ENCODE data around the gene EYS.

EYS gene

DNA sequence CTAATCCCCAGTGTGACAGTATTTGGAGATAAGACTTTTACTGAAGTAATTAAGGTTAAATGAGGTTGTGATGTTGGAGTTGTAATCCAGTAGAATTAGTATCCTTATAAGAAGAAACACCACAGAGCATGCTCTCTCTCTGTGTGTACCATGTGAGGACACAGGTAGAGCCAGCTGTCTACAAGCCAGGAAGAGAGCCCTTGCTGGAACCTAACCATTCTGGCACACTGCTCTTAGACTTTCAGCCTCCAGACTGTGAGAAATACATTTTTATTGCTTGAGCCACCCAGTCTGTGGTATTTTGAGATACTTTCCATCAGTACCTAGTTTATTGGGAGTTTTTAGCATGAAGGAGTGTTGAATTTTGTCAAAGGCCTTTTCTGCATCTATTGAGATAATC is 1961.2 kb downstream of the EYS start:
- Histone ChIP-seq H3K4me1 (ENCODE audit: control insufficient read depth, low read length) (no peaks in the 10 kb centered on the region), H3K27ac (ENCODE audit: low read depth, low read length) (no peak overlapping the region), H3F3A (ENCODE audit: control insufficient read depth, insufficient read depth) (no peaks in the 10 kb centered on the region), H3K27me3 (ENCODE audit: control insufficient read depth, low read length) (no peaks in the 10 kb centered on the region), H3K79me2 (ENCODE audit: control insufficient read depth, low read length) (no peaks in the 10 kb centered on the region), H4K20me1 (ENCODE audit: control insufficient read depth, insufficient read depth, low read depth, low read length) (no peaks in the 10 kb centered on the region), H3K36me3 (ENCODE audit: control insufficient read depth, low read length) (no peaks in the 10 kb centered on the region), H3K9me3 (ENCODE audit: control insufficient read depth, insufficient read depth, low read length) (0 out of 2 replicates have a peak, but pooled peaks cover under 1% of the 10 kb centered on the region), H3K4me3 (ENCODE audit: low read length) (no peak overlapping the region), H3K9me2 (replicated peaks; ENCODE audit: control insufficient read depth, low read length) (no peaks in the 10 kb centered on the region), H3K4me2 (ENCODE audit: low read length) (no peak overlapping the region)
- TF ChIP-seq, protein P1, sequence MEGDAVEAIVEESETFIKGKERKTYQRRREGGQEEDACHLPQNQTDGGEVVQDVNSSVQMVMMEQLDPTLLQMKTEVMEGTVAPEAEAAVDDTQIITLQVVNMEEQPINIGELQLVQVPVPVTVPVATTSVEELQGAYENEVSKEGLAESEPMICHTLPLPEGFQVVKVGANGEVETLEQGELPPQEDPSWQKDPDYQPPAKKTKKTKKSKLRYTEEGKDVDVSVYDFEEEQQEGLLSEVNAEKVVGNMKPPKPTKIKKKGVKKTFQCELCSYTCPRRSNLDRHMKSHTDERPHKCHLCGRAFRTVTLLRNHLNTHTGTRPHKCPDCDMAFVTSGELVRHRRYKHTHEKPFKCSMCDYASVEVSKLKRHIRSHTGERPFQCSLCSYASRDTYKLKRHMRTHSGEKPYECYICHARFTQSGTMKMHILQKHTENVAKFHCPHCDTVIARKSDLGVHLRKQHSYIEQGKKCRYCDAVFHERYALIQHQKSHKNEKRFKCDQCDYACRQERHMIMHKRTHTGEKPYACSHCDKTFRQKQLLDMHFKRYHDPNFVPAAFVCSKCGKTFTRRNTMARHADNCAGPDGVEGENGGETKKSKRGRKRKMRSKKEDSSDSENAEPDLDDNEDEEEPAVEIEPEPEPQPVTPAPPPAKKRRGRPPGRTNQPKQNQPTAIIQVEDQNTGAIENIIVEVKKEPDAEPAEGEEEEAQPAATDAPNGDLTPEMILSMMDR (IDR thresholded peaks at IDR 0.05; ENCODE audit: low read depth, low read length, poor library complexity, severe bottlenecking) = no peak
- no peak for TF ChIP-seq EZH2phosphoT487 (IDR thresholded peaks at IDR 0.05; ENCODE audit: borderline replicate concordance, low read length)

DNA sequence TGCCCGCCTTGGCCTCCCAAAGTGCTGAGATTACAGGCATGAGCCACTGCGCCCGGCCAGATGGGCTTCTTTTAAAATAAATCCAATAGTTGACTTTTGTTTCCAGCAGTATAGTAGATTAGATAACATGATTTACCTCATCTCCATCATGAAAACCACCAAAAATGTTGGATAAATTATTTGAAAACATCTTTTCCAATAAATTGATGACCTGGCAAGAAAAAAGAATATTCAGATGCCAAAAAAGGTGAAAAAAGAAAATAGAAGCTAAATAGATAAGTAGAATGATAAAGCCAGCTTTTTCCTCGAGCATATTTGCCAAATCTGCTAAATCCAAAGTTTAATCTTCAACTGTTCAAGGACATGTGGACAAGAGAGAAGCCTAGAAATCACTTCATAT is 1962.2 kb downstream of the EYS start:
- no peaks in the 10 kb centered on the region for H3K27me3 ChIP-seq (ENCODE audit: control insufficient read depth, low read length)
- no peaks in the 10 kb centered on the region for H3K79me2 ChIP-seq (ENCODE audit: control insufficient read depth, low read length)
- no peaks in the 10 kb centered on the region for H4K20me1 ChIP-seq (ENCODE audit: control insufficient read depth, insufficient read depth, low read depth, low read length)
- H3K9me3 ChIP-seq (ENCODE audit: control insufficient read depth, insufficient read depth, low read length) = peaks cover 9% of the 10 kb centered on the region; the same call in 1 of the 2 replicates
- H3K4me1 ChIP-seq (ENCODE audit: control insufficient read depth, low read length) = no peaks in the 10 kb centered on the region
- no peaks in the 10 kb centered on the region for H3F3A ChIP-seq (ENCODE audit: control insufficient read depth, insufficient read depth)
- no peak overlapping the region for H3K27ac ChIP-seq (ENCODE audit: low read depth, low read length)
- no peak overlapping the region for H3K4me2 ChIP-seq (ENCODE audit: low read length)
- H3K9me2 ChIP-seq (replicated peaks; ENCODE audit: control insufficient read depth, low read length) = no peaks in the 10 kb centered on the region
- H3K4me3 ChIP-seq (ENCODE audit: low read length) = no peak overlapping the region
- H3K36me3 ChIP-seq (ENCODE audit: control insufficient read depth, low read length) = no peaks in the 10 kb centered on the region
- no peak for TF ChIP-seq EZH2phosphoT487 (IDR thresholded peaks at IDR 0.05; ENCODE audit: borderline replicate concordance, low read length)
- TF ChIP-seq, protein P1 (IDR thresholded peaks at IDR 0.05; ENCODE audit: low read depth, low read length, poor library complexity, severe bottlenecking) = no peak

DNA sequence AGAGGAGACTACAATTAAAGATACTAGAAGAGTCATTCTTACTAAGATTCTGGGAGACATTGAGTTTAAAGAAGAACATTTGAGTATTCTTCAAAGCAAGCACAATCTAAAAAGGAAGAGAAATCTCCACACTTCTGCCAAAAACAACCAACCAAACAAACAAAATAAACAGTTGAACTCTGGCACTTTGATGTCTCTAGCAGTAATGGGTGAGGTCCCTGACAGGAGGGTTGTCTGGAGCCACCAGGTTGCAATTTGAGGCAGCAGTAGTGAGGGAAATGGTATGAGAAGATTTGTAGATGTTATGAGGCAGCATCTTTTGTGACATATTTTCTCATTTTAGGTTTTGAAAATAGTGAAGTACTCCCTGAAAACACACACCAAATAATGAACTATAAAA is 1963.3 kb downstream of the EYS start:
- H4K20me1 ChIP-seq (ENCODE audit: control insufficient read depth, insufficient read depth, low read depth, low read length) = no peaks in the 10 kb centered on the region
- no peaks in the 10 kb centered on the region for H3K79me2 ChIP-seq (ENCODE audit: control insufficient read depth, low read length)
- H3K27me3 ChIP-seq (ENCODE audit: control insufficient read depth, low read length) = no peaks in the 10 kb centered on the region
- H3K36me3 ChIP-seq (ENCODE audit: control insufficient read depth, low read length) = no peaks in the 10 kb centered on the region
- H3K4me1 ChIP-seq (ENCODE audit: control insufficient read depth, low read length) = no peaks in the 10 kb centered on the region
- H3F3A ChIP-seq (ENCODE audit: control insufficient read depth, insufficient read depth) = no peaks in the 10 kb centered on the region
- TF ChIP-seq, protein P1 (IDR thresholded peaks at IDR 0.05; ENCODE audit: low read depth, low read length, poor library complexity, severe bottlenecking) = no peak
- TF ChIP-seq EZH2phosphoT487 (IDR thresholded peaks at IDR 0.05; ENCODE audit: borderline replicate concordance, low read length) = no peak
- no peak overlapping the region for H3K27ac ChIP-seq (ENCODE audit: low read depth, low read length)
- no peaks in the 10 kb centered on the region for H3K9me2 ChIP-seq (replicated peaks; ENCODE audit: control insufficient read depth, low read length)
- no peak overlapping the region for H3K4me2 ChIP-seq (ENCODE audit: low read length)
- no peak overlapping the region for H3K4me3 ChIP-seq (ENCODE audit: low read length)
- H3K9me3 ChIP-seq (ENCODE audit: control insufficient read depth, insufficient read depth, low read length) = peaks cover 9% of the 10 kb centered on the region; the same call in 1 of the 2 replicates
